NCI-H774 (cell line): Measurements from ENCODE around the gene KLHL2.
"Not testable (repeated sequence)": the region's sequence is repeated elsewhere in the genome, so short reads cannot be mapped to it uniquely, and the experiment has no call there.

ENCODE experiments used
- DNase-seq: peaks from one replicate; lab custom pipeline; 2025; lab: John Stamatoyannopoulos, UW

Gene KLHL2

DNA sequence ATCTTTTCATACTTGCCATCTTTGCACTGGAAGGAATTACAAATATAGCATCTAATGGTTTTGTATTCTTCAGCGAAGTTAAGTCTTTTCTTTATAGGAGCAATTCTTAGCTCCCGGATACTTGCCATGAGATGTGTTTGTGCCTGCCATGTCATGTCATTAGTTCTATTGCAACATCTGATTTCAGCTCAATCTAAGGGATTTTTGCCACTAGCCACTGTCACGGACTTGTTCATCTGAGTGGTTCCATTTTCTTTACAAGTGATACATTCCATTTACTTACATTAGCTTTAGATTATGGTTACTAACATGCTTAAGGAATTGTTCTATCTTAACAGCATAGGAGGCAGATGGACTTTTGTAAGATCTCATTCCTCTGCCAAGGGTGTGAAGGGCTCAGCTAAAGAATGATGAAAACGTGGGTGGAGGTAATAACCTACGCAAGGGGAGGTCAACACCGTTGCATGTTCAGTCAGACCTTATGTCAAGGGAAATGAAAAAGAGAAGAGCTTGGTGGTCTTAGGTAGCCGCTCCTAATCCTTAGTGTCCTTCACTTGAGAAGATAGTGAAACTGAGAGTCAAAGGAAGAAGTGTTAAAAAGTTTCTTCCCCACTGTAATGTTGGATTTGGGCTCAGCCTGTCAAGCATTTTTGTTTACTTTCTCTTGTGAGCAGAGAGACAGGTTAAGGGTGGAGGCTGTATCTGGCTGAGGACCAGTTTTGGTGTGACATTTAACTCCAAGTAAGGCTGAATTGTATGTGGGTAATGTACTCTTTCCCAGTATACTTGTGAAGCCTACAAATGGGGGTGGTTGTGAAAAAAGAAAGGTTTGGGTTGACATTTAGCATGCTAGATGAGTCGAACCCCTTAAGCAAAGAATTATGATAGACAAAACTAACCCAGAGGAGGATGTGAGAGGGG is 3.6 kb upstream of the KLHL2 start:
- DNase-seq: no peak

DNA sequence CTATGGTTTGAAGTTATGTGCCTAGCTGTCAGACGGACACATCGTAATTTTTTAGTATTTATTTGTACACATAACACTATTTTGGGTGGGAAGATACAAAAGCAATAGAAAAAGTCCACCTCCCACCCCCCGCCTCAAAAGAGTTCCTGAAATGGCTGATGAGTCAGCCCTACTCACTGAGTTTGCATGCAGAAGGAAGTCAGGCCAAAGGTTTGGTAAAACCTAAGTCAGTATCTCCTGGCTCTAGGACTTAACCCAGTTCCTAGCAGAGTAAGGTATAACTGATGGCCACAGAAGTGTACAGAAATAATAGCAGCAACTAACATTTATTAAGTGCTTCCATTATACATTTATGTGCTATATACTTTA is 2.9 kb upstream of the KLHL2 start:
- DNase-seq: no peak

DNA sequence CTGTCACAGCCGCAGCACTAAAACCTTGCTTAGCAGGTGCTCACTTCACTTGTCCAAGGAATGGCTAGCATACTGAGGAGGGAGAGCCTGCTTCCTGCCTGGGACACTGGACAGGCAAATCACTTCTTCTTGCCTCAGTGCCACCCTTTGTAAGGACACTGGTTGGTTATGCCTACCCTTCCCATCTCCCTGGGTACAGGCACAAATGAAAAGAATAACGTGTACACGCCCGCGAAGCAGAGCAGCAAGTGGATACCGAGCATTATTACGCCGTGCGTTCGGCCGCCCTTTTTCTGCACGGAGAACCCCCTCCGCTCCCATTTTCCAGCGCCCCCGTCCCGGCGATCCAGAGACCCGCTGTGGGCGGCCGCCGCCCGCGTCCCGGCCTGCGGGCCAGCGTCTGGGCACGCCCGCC is 338 bp upstream of the KLHL2 start:
- DNase-seq: no peak

DNA sequence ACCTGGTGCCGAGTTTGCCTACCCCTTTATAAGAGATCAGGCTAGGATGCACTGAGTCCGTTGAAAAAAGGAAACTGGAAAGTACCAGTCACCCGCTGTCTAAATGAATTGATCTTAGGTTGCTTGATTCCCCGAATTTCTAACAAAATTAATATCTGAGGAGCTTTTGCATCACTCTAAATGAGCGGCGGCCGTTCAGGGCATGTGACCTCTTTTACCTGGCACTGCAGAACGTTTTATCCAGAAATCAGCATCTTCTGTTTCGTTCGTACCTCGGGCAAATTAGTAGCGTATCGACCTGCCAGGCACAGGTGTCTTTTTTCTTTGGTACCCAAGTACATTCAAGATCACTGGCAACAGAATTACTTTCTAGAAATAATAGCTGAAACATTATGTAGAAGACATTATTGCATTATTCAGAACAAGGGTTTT is 876 bp downstream of the KLHL2 start:
- DNase-seq: no peak

DNA sequence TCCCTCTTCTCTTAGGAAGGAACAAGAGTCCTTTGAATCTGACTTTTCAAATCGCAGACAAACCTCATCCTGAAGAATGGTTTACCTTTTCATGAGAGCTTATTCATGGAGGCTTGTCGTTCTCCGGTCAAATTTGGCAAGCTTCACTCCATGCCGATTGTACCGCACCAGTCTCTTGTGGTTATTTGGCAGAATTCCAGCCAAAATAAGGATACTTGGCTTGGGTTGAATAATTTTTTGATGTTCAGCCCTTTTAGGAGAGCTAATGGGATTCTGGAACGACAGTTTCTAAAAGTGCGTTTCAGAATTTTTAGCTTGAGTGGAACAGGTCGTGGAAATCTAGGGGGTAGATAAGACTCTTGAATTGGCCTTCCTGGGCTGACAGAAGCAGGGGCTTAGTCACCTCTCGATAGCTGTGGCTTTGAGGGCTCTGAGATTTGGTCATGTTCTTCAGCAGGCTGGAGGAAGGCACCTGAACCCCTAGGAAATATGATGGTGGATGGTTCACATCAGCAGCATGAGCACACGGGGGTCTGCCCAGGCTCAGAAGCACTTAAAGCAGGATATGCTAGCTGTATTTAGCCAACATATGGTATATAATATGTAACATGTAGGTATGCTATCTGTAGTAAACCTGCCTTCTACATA is 1.5 kb downstream of the KLHL2 start:
- no peak for DNase-seq

DNA sequence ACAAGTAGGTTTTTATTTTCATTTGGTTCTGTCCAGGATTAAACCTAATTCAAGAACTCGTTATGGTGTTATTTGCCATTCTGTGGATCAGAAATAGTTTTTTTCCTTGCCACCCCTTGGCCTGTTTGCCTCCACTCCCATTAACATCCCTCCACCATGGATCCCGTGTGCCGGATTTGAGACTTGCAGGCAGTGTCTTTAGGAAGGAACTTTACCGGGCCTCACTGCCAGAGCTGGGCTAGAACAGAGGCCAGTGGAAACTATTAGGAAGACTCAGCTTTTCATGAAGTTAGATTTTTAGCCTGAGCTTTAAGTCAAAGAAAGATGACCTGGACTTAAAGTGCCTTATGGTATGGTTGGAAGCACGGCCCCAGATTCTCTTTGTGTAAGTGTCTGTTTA is 2.4 kb downstream of the KLHL2 start:
- no peak for DNase-seq

DNA sequence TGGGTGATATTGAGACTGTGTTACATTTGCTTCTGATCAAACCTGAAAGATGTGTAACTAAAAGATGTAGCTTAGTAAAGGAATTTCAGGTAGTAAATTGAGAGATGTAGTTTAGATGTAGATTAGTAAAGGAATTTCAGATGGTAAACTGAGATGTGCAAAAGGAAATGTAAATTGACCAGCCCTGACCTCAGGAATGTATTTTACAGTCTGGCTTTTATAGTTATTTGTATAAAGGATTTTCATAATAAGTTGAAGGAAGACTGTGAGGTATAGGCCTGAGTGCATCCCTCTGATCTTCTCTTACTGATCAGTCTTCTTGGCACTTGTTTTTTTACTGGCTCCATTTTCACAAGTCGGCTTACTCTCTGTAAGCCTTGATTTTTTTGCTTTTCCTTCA is 3.2 kb downstream of the KLHL2 start:
- DNase-seq: no peak

DNA sequence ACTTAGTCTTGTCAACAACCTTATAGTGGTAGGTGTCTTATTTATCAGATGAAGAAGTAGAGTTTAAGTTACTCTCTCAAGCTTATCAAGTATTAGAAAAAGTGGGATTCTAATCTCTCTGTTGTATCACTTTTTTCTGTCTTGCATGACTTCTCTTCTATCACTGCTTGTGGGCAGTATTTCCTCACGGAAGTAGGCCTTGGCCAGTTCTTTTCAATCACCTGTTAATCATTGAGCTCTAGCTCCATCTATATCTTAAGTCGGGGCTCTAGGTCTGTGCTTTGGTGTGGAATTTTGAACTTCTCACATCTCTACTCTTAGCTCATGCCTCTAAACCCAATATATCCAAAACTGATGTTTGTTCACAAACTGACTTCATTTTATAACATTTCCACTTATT is 5.3 kb downstream of the KLHL2 start:
- DNase-seq: not testable (repeated sequence)

DNA sequence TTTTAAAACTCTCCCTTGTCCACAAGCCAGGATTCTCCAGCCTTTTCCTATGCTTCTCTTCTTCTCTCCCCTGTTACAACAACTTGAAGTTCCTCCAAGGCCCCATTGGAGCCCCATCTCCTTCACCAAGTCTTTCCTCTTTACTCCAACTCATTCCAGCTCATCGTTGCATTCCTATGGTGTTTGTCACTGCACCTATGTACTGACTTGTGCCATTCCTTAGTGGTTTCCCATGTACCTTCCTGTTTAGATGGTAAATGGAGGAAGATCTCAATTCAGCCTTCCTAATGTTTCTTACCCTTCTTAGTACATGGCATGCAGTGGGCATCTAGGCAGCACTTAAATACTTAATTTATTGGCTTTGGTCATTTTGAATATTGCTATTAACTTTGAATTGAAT is 6.0 kb downstream of the KLHL2 start:
- DNase-seq: not testable (repeated sequence)

DNA sequence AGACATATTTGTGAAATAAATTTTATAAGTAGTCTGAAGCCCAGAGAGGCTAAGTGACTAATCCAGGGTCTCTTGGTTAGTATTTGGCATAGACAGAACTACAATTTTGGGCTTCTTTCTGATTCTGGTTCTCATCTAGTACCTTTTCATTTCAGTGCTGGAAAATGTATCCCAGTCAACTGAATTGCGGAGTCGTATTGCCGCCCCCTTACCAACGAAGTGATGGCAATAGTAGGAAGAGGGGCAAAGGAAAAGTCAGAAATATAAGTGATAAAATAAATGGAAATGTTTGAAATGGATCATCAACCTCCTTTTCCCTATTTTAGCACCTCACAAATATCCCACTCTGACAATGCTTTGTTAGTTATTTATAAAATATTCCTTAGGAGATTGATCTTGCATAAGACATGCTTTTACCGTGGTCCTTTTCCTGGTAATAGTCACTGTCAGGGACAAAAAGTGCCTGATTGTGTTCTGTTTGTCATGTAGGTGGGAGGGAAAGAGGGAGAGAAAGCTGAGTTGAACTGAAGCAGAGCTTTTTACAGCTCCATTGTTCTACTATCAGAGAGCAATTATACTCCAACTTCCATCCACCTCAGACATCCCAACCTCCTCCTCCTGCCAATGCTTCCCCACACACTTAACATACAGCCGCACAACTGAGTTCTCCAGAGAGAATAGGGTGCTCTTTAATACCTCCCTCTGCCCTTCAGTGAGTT is 6.8 kb downstream of the KLHL2 start:
- DNase-seq: not testable (repeated sequence)

DNA sequence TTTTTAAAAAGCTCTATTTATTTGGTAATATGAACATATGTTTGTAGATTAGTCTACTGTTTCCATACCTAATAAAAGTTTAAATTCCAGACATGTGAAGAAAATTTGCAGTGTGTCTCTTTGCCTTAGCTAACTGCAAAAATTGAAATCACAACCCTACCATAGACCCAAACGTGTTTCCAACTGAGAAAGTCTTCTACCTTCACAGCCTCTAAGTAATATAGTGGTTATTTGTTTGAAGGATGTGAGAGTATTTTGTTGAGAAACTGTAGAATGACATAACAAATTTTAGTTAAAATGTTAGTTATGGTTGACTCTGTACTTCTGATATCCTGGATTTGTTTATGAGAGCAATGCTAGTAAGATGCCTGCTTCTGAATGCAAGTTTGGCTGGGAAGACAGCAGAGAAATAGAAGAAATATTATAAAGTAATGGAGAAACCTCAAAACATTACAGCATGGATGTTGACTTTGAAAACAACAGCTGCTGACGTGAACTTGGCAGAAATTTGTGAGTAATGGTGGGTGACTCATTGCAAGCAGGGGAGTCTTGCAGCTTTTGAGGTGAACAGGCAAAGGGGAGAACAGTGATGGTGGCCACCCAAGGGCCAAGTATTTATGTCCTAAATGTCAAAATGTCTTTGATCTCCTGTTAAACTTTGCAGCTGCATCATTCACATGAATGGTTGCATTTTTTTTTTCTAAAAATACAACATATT is 7.8 kb downstream of the KLHL2 start:
- not testable (repeated sequence) for DNase-seq

DNA sequence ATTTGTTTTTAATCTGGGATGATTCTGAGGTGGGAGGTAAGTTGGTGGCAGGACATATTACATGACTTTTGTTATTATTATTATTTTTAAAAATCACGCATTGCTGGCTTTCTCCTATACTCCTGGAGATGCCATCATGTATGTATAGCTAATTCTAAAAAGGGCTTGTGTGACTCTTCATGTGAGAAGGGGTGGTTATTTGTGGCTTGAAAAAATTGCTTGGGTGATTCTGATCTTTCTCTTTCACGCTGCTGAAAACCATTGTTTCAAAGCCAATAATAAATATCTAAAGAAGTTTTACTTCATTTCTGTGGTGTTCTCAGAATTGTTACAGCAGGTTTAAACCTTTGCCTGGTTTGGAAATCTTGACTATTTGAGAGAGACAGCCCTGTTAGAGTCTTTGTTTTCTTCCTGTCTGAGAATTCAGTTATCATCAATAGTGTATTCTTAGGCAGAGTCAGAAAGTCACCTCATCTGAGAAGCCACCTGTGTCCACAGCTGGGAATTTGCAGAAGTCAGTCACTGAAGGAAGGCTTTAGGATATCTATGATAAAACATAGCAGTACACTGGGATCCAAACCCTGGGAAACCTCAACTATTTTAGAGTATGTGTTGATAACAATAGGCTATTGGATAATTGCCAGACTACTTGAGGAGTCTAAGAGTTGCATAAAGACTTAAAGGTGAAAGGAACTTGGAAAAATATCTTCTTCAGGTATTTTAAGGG is 8.6 kb downstream of the KLHL2 start:
- not testable (repeated sequence) for DNase-seq

DNA sequence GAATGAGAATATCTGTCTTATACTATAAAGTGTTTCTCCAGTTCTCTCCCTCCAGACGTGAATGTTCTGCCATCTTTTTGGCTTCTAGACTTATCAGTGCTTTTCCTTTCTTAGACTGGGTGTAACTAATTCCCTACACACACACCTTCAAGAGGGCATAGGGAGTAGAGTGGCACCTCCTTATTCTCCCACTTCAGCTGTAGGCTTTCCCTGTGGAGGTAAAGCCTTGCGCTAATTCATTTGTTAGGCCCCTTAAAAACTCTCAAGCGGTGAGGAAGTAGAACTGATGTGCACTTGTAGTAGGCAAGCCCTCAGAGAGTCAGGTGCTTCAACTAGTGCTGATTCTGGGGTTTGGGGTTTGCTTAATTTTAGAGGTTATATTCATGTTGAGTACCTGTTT is 10.0 kb downstream of the KLHL2 start:
- DNase-seq: no peak

DNA sequence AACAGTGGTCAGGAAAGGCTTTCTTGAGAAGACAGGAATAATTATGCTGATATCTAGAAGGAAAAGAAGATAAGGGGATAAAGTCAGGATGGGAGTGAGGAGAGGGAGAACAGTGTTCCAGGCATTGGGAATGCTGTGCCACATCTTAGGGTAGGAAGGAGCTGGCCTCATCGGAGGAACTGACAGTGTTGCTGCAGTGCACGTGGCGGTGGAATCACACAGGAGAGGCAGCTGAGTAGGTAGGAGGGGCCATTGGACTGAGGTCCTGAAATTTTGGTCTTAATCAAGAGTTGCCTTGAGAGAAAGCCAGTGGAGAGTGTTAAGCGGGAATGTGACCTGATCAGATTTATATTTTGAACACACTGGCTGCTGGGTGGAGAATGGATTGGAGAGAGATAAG is 13.9 kb downstream of the KLHL2 start:
- not testable (repeated sequence) for DNase-seq

DNA sequence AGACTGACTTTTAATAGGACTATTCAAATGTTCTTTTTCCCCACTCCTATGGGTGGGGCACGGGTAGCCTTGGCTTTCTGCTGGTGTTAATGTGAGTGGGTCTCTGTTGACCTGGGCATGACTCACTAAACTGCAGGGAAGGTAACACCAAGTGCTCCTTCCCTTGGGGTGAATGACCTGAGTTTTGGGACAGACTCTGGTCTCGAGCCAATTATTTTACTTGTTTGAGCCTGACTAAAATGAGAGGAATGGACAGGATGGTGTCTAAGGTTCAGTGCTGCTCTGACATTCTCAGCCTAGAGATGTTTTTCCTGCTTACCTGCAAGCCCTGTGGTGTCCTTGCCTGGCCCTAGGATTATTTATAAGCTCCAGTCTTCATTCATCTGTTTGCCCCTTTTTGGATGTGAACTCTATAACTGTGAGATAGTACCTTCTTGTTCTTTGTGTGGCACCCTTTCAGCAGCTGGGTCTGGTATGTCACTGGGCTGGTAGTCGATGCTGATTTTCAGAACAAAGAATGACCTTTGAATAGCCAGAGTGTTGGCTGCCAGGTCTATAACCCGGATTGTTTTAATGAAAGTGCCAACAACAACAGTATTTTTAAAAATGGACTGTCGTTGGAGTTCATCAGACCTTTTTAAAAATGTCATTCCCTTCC is 14.8 kb downstream of the KLHL2 start:
- DNase-seq: not testable (repeated sequence)

DNA sequence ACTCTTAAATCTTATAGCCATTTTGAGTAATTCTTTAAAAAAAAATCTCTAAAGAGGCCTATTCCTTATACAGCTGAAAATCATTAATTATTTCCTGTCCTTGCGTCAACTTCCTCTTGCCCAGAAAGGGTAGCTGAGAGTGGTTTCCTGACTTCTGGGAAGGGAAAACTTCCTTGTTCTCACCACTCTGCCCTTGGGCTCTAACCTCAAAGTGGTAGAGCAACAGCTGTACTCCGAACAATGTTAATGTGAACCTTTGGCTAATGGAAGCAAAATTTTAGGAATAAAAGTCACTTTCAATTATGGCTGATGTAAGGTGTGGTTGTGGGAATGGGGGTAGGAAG is 15.3 kb downstream of the KLHL2 start:
- DNase-seq: no peak

DNA sequence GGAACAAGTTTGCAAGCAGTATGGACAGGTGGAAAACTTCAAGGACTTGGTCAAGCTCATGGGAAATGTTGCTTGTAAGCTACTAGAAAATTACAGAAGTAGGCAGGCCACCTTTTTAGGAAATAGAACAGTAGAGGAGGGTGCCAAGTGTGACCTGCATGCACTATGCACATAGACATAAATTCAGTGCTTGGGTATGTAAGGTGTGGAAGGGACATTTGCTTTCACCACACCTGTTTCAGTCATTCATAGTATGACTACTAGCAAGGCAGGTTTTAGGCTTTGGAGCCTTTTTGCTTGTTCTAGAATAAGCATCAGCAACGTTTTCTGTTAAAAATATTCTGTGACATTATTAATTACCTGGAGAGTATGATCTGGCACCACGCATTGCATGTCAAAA is 20.0 kb downstream of the KLHL2 start:
- not testable (repeated sequence) for DNase-seq

DNA sequence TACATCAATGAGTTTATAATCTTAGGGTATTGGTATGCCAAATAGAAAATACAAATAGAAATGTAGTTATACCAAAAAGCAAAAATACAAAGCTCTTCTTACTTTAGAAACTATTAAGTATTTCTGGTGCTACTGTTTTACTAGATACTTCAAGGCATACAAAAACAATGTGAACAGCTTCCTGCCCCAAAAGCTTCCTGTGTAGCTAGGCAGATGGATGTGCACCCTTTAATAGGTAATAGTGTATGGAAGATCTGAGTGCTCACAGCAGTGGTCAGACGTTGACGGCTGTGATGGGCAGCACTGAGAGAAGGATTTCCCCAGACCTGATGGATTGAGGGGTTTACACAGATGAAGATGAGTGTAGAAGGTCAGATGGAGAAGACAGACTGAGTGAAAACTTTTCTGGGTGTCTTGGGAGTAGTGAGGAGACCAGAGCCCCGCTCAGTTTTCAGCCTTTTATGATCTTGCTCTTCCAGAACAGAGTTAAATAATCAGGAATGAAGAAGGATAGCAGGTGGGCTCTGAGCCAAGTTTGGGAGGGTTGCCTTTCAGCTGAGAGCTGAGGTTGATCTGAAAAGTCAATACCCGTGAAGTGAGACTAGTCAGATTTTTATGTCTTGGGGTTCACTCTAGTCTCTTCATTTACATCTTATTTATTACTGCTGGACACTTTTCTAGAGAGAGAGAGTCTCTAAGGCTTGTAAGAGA is 22.3 kb downstream of the KLHL2 start:
- not testable (repeated sequence) for DNase-seq

DNA sequence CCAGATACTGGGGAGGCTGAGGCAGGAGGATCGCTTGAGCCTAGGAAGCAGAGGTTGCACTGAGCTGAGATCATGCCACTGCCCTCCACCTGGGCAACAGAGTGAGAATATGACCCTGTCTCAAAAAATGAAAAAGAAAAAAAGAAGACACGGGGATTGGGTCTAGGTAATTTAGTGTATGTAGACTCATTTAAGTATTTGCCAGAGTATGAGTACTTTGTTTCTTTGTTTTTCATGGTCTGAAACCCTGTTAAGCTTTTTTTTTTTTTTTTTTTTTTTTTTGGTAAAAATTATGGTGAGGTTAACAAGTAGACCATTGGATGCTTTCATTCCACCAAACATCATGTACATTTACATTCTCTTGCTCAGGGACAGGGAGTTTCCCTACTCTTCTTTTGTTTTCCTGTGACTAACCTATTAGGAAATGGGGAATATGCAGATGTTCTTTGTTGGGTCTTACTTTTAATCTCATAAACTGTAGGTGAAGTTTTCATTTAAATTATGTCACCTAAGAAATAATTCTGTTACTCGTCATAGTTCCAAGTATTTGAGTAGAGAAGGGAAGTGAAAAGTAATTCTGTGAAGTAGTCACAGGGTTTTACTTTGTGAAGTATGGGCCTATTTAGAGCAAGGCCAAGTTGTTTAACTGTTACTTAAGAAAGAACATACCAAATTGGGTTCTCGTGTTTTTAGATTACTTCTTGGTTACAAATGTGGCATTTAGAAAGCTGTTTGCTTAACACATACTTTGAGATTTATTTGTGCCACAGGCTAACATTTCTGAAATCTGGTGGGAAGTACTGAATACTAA is 25.5 kb downstream of the KLHL2 start:
- not testable (repeated sequence) for DNase-seq
